ENCODE results near the gene BSDC1. TPM values are rescaled to one million over a fixed set of nuclear protein-coding genes. Genes with fewer than 3 reads are reported as not detected.
"Not testable (repeated sequence)": the region's sequence is repeated elsewhere in the genome, so short reads cannot be mapped to it uniquely, and the experiment has no call there.

BSDC1 gene
- polyA plus RNA-seq, 1 donor from 2014 or later: 41.0 TPM

DNA sequence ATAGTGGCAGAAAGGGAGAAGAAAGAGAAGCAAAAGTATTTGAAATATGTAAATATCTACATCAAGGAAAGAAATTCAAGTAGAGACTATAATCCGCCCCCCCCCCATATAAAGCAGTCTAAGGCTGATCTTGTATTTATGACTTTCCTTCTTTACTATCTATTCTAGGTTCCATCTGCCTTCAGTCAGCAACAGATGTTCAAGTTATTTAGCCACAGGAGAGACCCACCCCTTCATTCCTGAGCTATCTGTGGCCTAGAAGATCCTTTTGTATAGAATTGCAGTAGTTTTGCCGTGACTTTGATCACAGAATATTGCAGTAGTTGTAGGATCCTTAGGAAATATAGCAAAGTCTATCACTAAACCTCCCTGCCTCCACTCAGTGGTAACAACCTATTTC is 10.7 kb upstream of the BSDC1 start:
- Mint-ChIP-seq H3K36me3 (no peaks in the 10 kb centered on the region), H3K4me3 (no peak overlapping the region), H3K27ac (no peak overlapping the region), H3K4me1 (no peaks in the 10 kb centered on the region), H3K9me3 (no peaks in the 10 kb centered on the region), H3K27me3 (no peaks in the 10 kb centered on the region)

DNA sequence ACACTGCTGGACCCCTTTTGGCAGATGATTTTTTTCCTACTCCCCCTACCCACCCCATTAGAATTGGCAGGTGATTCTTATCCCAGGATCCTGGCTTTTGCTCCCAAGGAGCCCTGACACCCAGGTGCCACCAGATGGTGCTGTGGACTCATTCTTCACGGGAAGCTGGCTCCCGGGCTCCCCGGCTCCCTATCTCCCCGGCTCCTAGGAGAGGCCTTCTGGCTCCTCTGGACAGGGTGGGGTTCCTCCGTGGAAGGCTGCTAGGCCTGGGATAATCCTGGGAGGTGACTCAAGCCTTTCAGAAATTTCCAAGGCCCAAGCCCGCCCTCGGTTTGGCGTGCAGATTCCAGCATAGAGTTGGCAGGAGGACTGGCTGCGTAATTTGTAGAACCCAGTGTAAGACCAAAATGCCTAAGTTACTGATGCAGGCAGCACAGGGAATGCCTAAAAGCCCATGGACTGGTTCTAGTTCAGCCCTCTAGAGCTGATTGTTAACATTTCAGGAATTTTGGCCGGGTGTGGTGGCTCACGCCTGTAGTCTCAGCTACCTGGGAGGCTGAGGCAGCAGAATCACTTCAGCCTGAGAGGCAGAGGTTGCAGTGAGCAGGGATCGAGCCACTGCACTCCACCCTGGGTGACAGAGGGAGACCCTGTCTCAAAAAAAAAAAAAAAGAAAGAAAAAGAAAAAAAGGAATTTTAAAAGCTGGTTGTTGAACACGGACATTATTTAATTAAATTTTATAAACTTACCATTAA is 6.8 kb upstream of the BSDC1 start:
- Mint-ChIP-seq H3K9me3 (no peaks in the 10 kb centered on the region), H3K4me1 (peaks cover 0 to 4% (median 0%) of the 10 kb centered on the region in 3 donors), H3K4me3 (peak overlapping the region in 1 of 4 donors; percentile 19), H3K36me3 (no peaks in the 10 kb centered on the region), H3K27ac (no peak overlapping the region), H3K27me3 (peaks cover 2% of the 10 kb centered on the region)

DNA sequence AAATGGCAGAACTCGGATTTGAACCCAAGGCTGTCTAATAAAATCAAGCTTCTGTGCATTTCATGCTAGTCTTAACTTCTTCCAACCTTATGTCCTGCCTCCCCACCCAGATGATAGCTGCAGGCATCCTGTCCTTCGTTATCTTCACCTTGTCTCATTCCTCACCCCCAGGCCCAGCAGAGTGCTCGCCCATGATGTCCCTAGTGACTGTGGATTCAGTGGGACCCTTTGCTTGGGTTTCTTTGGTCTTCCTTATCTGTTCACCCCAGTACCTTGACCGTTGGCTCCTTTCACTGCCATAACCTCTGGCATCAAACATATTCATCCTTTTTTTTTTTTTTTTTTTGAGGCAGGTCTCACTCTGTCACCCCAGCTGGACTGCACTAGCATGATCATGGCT is 5.6 kb upstream of the BSDC1 start:
- Mint-ChIP-seq H3K27ac (peak overlapping the region in 1 of 3 donors; percentile 74), H3K4me3 (no peak overlapping the region), H3K36me3 (no peaks in the 10 kb centered on the region), H3K4me1 (peaks cover 3 to 4% (median 4%) of the 10 kb centered on the region in 3 donors), H3K27me3 (peaks cover 2% of the 10 kb centered on the region), H3K9me3 (no peaks in the 10 kb centered on the region)

DNA sequence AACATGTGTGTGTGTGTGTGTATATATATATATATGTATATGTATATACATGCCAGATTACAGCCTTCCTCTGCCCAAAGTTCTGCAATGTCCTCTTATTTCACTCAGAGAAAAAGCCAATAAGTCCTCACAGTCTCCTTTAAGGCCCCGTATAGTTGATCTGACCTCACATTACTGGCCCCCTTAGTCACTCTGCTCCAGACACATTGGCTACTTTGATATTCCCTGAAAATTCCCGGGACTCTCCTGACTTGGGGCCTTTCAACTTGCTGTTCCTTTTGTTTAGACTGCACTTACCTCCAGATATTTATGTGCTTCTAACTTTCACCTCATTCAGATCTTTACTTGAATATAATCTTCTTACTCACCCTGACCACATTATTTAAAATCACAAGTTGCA is 4.2 kb upstream of the BSDC1 start:
- Mint-ChIP-seq H3K4me1 (peaks cover 9 to 16% (median 10%) of the 10 kb centered on the region in 3 donors), H3K27ac (no peak overlapping the region), H3K9me3 (no peaks in the 10 kb centered on the region), H3K27me3 (peaks cover 2% of the 10 kb centered on the region), H3K36me3 (no peaks in the 10 kb centered on the region), H3K4me3 (no peak overlapping the region)

DNA sequence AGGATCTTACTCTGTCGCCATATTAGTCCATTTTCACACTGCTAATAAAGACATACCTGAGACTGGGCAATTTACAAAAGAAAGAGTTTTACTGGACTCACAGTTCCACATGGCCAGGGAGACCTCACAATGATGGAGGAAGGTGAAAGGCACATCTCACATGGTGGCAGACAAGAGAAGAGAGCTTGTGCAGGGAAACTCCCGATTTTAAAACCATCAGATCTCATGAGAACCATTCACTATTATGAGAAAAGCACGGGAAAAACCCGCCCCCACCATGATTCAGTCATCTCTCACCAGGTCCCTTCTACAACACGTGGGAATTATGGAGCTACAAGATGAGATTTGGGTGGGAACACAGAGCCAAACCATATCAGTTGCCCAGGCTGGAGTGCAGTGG is 2.3 kb upstream of the BSDC1 start:
- not testable (repeated sequence) for H3K4me3 Mint-ChIP-seq, H3K36me3 Mint-ChIP-seq, H3K27me3 Mint-ChIP-seq, H3K27ac Mint-ChIP-seq, H3K9me3 Mint-ChIP-seq
- peaks cover 10 to 26% (median 12%) of the 10 kb centered on the region in 3 donors for H3K4me1 Mint-ChIP-seq

DNA sequence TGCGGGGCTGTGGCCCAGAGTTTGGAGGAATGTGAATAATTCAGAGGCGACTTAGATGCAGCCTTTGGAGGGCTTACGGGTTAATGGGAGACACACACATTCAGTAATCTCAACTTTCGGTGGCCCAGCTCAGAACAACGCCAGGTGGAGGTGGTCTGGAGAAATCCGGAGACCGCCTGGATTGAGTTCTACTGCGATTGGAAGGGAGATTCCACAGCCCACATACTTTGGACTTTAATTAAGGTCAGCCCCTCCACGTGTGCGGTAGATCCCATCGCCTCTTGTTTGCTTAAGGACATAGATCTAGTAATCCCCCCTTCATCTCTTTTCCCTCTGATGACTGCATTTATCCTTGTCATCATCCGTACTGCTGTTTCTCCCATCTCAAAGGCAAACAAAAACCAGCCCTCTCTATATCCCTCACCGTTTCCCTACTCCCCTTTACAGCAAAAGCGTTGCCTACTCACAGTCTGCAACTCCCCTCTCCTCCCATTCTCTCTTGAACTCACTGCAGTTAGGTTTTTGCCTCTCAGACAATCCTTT is 720 bp upstream of the BSDC1 start:
- H3K4me1 Mint-ChIP-seq: peaks cover 10 to 26% (median 12%) of the 10 kb centered on the region in 3 donors
- H3K9me3 Mint-ChIP-seq: no peaks in the 10 kb centered on the region
- H3K36me3 Mint-ChIP-seq: no peaks in the 10 kb centered on the region
- peaks cover 2% of the 10 kb centered on the region for H3K27me3 Mint-ChIP-seq
- peak overlapping the region; percentile 63 to 98 (median 97) for H3K27ac Mint-ChIP-seq
- H3K4me3 Mint-ChIP-seq: peak overlapping the region in 3 of 4 donors; percentile 97 to 100 (median 100)

DNA sequence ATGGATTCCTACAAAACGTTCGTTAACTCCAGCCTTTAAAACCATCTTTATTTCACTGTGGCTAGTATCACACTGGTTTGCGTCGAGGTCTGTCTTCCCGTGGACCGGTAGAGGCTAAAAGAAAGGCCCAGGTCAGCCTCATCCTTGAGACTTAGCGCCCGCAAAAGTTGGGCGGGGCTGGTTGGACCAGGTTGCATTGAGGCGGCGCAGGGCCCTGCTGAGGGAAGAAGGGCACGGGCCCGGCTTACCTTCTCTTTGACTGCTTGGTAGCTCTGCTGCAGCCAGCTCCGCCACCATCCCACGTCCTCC is 455 bp downstream of the BSDC1 start:
- Mint-ChIP-seq H3K9me3 (no peaks in the 10 kb centered on the region), H3K27me3 (peaks cover under 1% of the 10 kb centered on the region), H3K4me1 (peaks cover 10 to 26% (median 12%) of the 10 kb centered on the region in 3 donors), H3K36me3 (no peaks in the 10 kb centered on the region), H3K4me3 (peak overlapping the region in 3 of 4 donors; percentile 97 to 100 (median 100)), H3K27ac (peak overlapping the region; percentile 63 to 98 (median 97))

DNA sequence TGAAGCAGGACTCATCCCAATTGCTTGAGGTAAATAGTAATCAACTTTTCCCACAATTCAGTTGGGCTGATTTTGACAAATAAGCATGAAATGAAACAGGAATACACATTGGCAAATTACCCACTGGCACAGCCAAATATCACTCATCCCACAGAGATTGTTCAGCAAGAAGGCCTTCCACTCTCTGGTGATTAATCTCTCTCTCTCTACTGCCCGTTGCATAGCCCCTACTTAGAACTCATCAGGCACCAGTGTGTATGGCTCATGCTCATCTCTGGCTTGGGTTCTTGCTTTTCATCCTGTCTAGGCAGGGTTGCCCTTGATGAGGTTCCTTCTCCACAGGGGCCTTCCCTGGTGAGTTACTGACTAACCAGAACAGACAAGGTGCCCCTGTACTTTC is 1.1 kb downstream of the BSDC1 start:
- no peaks in the 10 kb centered on the region for H3K27me3 Mint-ChIP-seq
- no peaks in the 10 kb centered on the region for H3K9me3 Mint-ChIP-seq
- H3K4me1 Mint-ChIP-seq: peaks cover 10 to 26% (median 12%) of the 10 kb centered on the region in 3 donors
- peak overlapping the region in 3 of 4 donors; percentile 97 to 100 (median 100) for H3K4me3 Mint-ChIP-seq
- H3K36me3 Mint-ChIP-seq: no peaks in the 10 kb centered on the region
- no peak overlapping the region for H3K27ac Mint-ChIP-seq

DNA sequence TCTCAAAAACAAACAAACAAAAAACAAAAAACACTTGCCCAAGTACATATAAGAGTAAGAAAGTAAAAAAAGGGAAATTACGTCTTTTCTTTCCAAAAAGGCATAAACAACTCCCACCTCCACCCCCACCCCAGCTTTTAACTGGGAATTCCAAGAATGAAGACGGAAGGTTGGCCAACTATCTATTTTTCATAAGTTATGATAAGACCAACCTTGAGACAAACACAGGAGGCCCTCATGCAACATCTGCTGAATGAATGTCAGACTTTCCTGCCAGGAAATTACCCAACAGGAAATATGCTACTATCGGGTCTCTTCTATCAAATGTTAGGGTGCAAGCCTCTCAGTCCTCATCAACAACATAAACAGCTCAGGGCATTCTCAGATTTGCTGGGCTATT is 1.9 kb downstream of the BSDC1 start:
- Mint-ChIP-seq H3K27me3 (no peaks in the 10 kb centered on the region), H3K36me3 (no peaks in the 10 kb centered on the region), H3K27ac (no peak overlapping the region), H3K9me3 (no peaks in the 10 kb centered on the region), H3K4me3 (peak overlapping the region in 3 of 4 donors; percentile 16 to 88 (median 78)), H3K4me1 (peaks cover 8 to 26% (median 12%) of the 10 kb centered on the region in 3 donors)

DNA sequence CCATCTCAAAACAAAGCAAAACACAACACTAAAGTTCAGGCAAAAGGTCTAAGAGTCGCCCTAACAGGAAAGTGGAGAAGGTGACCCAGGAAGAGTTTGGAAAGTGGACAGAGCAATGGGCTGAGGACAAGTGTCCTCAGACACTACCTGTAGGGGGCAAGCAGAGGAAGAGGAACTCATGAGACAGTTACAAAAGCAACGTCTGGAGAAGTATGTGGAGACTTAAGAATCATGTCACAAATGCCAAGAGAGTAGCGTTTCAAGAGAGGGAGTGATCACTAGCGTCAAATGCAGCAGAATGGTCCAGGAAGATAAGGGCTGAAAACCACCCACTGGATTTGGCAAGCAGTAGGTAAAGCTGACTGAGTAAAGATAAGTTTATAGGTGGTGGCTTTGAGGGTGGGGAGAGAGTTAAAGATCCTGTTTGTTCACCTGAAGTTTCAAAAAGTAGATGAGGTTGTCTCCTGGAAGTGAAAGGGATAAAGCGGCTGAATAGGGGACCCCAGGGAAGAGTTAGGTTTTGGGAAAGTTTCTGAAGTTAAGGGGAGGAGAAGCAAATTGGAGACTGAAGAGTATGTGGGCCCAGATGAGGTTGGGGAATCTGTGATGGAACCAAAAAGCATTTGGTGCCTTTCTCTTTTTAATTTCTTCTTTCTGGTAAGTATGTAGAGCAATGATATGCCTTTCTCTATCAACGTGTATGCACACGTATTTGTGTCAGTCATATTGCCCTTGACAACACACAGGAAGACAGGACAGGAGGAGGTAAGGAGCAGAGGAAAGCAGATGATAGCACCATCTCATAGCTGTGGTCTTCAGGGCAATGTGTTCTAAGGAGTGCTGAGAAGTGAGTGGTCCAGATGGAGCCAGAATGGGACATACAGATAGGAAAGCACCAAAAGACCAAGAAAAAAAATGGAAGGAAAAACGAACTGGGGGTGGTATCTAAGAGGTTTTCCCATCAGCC is 3.1 kb downstream of the BSDC1 start:
- no peak overlapping the region for H3K4me3 Mint-ChIP-seq
- peaks cover 6 to 26% (median 12%) of the 10 kb centered on the region in 3 donors for H3K4me1 Mint-ChIP-seq
- no peaks in the 10 kb centered on the region for H3K27me3 Mint-ChIP-seq
- no peaks in the 10 kb centered on the region for H3K9me3 Mint-ChIP-seq
- H3K36me3 Mint-ChIP-seq: peaks cover 2% of the 10 kb centered on the region
- no peak overlapping the region for H3K27ac Mint-ChIP-seq

DNA sequence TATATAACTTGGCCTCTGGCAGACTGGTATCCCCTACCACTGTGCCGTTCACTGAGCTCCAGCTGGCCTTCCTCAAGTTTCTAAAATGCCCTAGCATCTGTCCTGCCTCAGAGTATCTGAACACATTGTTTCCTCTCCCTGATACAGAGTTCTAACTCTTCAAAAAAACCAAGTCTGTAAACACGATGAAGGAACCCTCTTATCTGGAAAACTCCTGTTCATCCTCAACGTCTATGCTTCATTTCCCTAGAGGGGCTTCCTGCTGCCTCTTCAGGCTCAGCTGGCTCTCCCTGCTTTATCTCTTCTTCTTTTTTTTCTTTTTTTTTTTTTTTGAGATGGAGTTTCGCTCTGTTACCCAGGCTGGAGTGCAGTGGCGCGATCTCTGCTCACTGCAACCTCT is 5.6 kb downstream of the BSDC1 start:
- no peak overlapping the region for H3K4me3 Mint-ChIP-seq
- no peaks in the 10 kb centered on the region for H3K27me3 Mint-ChIP-seq
- no peaks in the 10 kb centered on the region for H3K9me3 Mint-ChIP-seq
- no peak overlapping the region for H3K27ac Mint-ChIP-seq
- peaks cover 0 to 13% (median 4%) of the 10 kb centered on the region in 3 donors for H3K4me1 Mint-ChIP-seq
- peaks cover 2% of the 10 kb centered on the region for H3K36me3 Mint-ChIP-seq

DNA sequence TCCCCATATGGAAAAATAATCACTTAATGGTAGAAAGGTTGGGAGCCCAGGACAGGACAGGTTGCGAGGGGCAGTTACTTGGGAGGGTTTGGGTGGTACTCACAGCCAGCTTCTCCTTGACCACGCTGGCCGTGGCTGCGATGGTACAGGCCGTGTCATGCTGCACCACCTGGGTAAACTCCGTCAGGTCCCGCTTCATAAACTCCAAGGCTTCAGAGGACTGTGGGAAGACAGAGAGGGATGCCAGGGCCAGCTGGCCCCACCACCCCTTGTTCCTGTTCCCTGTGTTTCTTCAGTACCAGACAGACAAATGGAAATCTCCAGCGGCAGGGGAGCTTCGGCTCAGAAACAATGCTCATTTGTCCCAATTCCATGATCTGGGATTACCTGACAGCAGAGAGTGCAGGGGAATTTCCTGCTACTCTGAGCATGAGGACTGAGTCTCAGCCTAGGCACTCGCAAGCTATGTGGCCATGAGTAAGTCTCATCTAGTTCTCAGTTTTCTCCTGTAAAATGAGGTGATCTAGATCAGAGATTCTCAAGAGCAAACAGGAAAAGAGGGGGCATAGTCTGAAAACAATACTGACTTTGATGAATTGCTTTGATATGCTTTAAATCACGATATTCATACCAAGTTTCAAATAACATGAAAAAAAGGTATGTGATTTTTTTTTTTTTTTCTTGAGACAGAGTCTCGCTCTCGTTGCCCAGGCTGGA is 7.4 kb downstream of the BSDC1 start:
- Mint-ChIP-seq H3K27ac (no peak overlapping the region), H3K9me3 (no peaks in the 10 kb centered on the region), H3K36me3 (peaks cover 2% of the 10 kb centered on the region), H3K4me1 (no peaks in the 10 kb centered on the region), H3K27me3 (no peaks in the 10 kb centered on the region), H3K4me3 (no peak overlapping the region)

DNA sequence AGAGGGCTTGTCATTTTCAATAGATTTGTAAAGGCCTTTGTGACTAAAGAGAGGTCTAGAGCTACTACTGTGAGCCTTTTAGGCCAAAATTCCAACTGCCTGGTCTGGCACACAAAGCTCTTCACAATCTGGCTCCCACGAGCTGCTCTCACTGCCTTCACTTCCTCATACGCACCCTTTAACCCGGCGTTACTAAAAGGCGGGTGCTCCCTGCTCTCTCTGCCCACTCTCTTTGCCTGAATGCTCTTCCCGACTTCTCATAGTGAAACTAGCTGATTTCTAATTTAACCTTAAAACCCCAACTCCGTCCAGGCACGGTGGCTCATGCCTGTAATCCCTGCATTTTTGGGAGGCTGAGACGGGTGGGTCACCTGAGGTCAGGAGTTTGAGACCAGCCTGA is 14.2 kb downstream of the BSDC1 start:
- H3K27me3 Mint-ChIP-seq: no peaks in the 10 kb centered on the region
- H3K4me1 Mint-ChIP-seq: no peaks in the 10 kb centered on the region
- peaks cover 2% of the 10 kb centered on the region for H3K36me3 Mint-ChIP-seq
- H3K9me3 Mint-ChIP-seq: no peaks in the 10 kb centered on the region
- H3K4me3 Mint-ChIP-seq: peak overlapping the region in 1 of 4 donors; percentile 48
- H3K27ac Mint-ChIP-seq: no peak overlapping the region

DNA sequence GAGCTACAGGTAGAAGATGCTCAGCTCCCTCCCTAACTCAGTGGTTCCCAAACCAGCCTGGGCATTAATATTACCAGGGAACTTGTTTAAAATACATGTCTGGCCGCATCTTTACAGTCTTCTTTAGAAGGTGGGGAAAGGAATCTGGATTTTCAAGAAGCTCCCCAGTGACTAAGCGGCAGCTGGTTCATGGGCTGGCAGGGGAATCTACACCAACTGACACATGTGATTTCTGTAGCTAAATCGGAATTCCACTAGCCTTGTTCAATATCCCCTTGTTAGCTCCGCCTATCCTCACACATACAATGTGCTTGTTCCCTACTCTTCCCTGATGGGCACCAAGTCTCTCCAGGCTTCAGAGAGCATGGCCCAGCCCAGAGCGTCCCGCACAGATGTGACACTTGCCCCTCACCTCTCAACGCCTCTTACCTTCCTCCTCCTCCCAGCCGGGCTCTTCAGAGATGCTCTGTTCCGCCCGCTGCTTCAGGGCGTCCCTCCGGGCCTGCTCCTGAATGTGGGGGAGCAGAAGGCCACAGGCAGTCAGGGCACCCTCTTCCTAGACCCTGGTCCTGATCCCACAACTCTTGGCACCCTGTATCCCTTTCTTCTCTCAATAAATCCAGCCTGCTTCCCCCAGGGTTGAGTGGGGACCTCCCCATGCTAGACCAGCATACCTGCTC is 16.6 kb downstream of the BSDC1 start:
- Mint-ChIP-seq H3K4me1 (peaks cover 3 to 7% (median 4%) of the 10 kb centered on the region in 3 donors), H3K4me3 (no peak overlapping the region), H3K9me3 (no peaks in the 10 kb centered on the region), H3K36me3 (peaks cover 2% of the 10 kb centered on the region), H3K27me3 (no peaks in the 10 kb centered on the region), H3K27ac (peak overlapping the region in 1 of 3 donors; percentile 20)

All from IgD-negative memory B cell (primary cell).